HG03442 (cell line): ENCODE data around the gene RPS24.

Source experiments
- ATAC-seq: cut with Tn5 transposase; IDR thresholded peaks from one replicate; pipeline ENCODE4 v1.9.1; 2021; ENCODE audit warnings: mild to moderate bottlenecking, moderate library complexity; ENCODE audit not compliant: unreplicated experiment

The RPS24 gene

DNA sequence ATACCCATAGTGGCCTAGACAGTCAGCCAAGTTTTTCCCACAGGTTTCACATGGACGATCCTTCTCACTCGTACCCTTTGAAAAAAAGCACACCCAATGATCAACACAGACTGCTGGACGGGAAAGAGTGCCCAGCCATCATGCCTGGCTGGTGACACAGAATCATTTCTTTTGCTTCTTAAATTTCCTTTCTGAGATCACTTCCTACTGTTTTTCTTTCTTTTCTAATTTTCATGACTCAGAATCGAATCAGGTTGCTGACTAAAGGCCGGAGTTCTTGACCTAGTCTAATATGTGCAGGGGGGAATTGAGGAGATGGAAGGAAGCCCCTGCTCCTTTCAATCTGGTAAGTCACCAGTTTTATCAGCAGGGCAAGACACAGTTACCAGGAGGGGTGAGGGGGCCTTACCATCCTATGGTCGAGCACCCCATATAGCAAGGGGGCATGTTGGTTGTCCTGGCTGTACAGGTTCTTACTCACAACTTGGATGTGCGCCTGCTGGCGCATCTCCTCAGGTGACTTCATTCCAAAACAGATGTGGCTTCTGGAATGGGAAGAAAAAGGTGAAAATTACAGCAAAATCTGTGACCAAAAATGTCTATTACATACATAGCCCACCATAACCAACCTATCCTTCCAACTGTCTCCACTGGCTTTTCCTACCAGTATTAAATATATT lies 7.8 kb upstream of the RPS24 start:
- no peak for ATAC-seq

GRCh38 chr10:78028438-78029268 lies 5.0 kb upstream of the RPS24 start:
- no peak for ATAC-seq

- ATAC-seq = peak; percentile 57
Observed at GRCh38 chr10:78029269-78030226, 4.1 kb upstream of the RPS24 start, which contains the start of gene POLR3A. TSS of gene POLR3A (minus strand) at chr10:78029515. CDS start at chr10:78029407, 108 bp downstream.

DNA sequence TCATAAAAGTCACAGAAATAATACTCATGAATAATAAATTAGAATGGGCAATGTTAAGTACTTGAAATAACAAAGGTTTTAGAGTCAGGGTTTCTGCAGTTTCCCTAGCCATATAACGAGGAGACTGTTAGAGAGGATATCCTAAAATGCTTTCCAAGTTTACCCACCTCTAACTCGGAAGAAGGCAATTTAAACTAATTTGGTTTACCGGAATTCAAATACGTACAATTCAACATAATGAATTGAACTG lies 351 bp upstream of the RPS24 start:
- no peak for ATAC-seq

DNA sequence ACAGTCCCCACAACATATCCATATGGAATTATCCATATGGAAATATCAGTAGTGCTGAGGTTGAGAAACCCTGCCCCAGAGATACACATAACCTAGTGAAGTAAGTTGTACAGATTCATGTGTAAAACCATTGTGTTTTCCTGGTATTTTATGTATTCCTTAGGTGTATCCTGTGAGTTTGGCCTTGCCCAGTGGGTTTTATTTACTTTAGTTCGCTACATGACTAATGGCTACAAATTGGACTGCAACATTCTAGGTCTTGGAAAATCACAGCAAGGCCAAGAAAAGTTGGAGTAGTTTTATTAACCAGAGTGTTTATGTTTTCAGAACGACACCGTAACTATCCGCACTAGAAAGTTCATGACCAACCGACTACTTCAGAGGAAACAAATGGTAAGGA lies 1.4 kb downstream of the RPS24 start:
- ATAC-seq = no peak

DNA sequence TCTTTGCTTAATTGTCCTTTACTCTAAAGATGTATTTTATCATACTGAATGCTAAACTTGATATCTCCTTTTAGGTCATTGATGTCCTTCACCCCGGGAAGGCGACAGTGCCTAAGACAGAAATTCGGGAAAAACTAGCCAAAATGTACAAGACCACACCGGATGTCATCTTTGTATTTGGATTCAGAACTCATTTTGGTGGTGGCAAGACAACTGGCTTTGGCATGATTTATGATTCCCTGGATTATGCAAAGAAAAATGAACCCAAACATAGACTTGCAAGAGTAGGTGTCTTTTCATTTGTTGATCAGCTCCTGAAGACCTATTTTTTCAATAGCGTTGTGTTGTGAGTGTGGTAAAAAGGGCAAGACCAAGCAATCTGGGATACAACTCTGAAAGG lies 1.8 kb downstream of the RPS24 start:
- ATAC-seq = no peak

GRCh38 chr10:78035933-78036583 lies 2.4 kb downstream of the RPS24 start:
- ATAC-seq = no peak

DNA sequence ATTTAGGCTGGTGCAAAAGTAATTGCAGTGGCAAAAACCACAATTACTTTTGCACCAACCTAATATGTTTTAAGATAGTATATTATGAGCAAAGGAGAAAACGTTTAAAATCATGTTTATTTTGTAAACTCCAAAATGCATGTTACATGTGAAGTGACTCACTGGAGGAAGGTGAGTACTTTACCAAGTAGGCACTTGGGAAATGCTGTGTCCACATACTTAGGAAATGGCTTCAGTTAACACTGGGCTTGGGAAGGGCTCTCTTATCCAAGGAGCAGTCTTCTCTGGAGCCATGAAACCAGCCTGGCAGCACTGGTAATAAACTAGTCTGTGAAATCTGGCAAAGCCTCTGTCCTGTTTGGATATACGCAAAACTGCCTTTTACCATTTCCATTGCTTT lies 4.4 kb downstream of the RPS24 start:
- no peak for ATAC-seq

DNA sequence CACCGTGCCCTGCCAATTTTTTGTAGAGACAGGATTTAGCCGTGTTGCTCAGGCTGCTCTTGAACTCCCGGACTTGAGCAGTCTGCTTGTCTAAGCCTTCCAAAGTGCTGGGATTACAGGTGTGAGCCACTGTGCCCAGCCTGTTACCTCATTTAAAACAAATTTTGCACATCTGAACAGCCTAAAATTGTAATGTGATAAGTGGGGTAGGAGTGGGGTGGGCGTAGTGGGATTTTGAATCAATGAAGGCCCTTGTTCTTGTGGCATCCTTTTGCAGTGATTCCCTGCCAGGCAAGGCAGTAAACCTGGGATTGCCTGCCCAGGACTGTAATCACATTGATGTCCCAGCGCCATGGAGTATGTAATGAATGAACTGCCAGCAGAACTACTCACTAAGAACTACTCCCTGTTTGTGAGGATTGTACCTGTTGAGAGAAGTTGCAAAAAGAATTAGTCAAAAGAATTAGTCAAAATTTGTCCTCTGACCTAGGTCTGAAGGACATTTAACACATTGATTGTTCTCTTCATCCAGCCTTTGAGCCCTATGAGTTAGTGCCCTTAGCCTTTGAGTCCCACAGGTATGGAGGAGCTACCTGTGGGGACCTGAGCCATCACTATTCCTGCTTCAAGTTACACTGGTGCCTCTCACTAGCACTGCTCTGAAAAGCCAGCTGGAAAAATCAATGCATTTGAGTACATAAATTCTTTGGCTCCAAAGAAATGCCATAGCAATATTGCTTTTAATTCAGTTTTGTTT lies 5.3 kb downstream of the RPS24 start:
- no peak for ATAC-seq

GRCh38 chr10:78039743-78040142 lies 6.1 kb downstream of the RPS24 start:
- ATAC-seq = no peak

DNA sequence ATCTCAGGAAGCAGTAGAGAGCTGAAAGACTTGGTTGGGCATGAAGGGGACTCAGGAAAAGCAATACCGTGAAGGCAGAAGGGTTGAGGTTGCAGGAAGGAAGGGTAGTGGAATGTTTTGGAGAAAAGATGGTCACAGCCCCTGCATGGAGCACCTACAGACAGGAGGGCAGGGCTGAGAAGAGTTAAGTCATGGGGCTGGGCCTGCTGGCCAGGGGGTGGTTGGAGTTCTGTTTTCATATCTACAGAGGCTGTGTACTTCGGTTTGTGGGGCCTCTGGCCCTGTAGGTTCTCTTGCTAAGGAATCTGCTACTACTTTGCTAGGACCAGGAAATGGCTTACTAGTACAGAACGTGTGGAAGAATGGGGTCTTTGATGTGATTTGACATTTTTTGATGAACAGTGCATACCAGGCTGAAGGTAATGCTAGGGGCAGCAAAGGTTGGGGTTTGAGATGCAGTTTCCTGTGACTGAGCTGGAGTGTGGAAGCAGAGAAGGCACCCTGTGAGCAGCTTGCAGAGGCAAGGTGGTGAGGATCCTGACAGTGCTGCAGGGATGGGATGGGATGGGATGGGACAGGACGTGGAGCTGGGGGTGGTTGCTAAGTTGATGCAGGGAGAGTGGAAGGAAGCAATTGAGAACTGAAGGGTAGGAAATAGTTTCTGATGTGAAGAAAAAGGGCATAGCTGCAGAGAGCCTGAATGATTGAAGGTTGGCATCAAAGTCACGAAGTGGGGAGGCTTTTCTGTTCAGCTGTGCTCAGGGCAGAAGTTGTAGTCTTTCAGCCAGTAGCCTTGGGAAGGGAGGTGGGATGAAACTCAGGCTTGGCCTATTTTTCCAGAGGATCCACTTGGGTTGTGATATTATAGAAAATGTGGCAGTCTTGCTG lies 7.8 kb downstream of the RPS24 start:
- no peak for ATAC-seq

DNA sequence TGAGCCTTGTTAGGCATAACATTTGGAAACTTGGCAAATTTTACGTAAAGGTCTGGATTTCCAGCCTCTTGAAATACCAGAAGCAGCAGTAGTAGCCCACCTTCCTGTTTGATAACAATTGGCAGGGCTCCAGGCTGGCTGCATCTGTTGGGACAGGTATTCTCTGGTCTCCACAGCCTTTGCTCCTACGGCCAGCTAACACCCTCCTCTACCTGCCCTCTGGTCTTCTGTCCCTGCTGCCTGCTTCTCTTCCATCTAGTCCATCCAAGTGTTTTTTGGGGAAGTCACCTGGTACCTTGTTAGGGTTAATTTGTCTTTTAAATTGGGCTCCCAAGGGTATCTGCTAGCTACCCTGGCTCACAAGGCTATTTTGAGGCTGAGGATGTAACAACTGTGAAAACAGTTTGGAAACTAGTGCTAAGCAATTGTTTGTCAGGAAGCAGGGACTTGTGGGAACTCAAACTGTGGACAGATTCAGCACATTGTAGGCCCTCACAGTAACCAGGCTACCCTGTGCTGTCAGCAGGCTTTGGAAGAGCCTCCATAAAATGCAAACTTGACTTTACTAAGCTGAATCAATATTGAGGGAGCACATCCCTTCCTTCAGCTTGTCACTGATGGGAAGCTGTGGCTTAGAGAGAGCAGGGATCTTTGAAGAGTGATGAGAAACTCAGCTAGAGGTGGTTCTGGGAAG lies 8.5 kb downstream of the RPS24 start:
- ATAC-seq = no peak

DNA sequence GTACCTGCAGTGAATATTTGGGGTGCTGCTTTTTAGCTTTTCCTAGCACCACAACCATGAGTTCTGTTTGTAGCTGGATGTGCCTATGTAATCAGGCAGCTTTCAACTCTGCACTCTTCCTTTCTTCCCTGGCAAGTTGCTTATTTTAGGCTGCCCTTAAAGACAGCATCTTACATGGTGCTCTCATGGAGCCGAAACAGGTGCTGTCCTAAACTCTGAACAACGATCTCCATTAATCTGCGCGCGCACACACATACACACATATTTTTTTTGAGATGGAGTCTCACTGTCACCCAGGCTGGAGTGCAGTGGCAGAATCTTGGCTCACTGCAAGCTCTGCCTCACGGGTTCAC lies 9.1 kb downstream of the RPS24 start:
- no peak for ATAC-seq

DNA sequence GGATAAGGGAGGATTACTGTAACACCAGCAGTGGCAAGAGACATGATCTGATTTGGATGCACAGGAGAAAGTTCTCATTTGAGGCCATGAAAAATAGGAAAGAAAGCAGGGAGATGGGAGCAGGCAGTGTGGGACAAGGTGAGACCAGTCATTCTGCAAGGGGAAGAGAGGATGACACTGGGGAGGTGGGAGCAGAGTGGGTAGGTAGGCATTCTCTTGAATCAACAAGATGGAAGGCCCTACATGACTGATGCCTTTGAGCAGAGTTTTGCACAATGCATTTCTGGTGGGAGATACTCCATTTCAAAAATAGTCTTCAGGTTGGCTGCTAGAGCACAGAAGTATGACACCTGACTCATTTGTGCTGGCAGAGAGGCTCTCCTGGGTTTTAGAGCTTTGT lies 10.5 kb downstream of the RPS24 start:
- ATAC-seq = no peak

GRCh38 chr10:78044699-78045098 lies 11.0 kb downstream of the RPS24 start:
- ATAC-seq = no peak

GRCh38 chr10:78045237-78045636 lies 11.6 kb downstream of the RPS24 start:
- peak; percentile 69 for ATAC-seq

GRCh38 chr10:78045856-78046255 lies 12.2 kb downstream of the RPS24 start:
- ATAC-seq = no peak

GRCh38 chr10:78046711-78047269 lies 13.1 kb downstream of the RPS24 start:
- no peak for ATAC-seq
